H1 (cell line): ENCODE measurements around the gene SMCHD1. TPM values are rescaled to one million over a fixed set of nuclear protein-coding genes. Genes with fewer than 3 reads are reported as not detected.

Source experiments
- CTCF ChIA-PET: fragments of 300-600 bp; sonication (Branson Sonifier 250); formaldehyde crosslinking; loops from one replicate; lab custom pipeline; 2021; ENCODE audit not compliant: partially characterized antibody; lab: Charles Lee
- POLR2A ChIA-PET: fragments of 300-600 bp; sonication (Branson Sonifier 250); formaldehyde crosslinking; loops from one replicate; lab custom pipeline; 2021; ENCODE audit warnings: inconsistent platforms; ENCODE audit not compliant: partially characterized antibody; lab: Charles Lee
- DNase-seq, 2 experiments: peaks; one replicate each; pipeline versions ENCODE4 v3.0.0 to v3.0.0-alpha.2; 2010 to 2022; ENCODE audit warnings: low spot score in 2 of 2, low read depth in 1 of 2, mixed read lengths in 1 of 2
- FAIRE-seq: peaks from 2 replicates; lab custom pipeline; 2011; peaks lifted over from hg19 to GRCh38; lab: Jason Lieb, UNC
- H2AFZ ChIP-seq: 2 replicates; pipeline ENCODE4 v1.8.1; 2012; ENCODE audit warnings: low read length, inconsistent platforms
- H2AK5ac ChIP-seq: 2 replicates; pipeline ENCODE4 v1.6.1; 2013; ENCODE audit warnings: low read depth, low read length
- H2BK120ac ChIP-seq: replicated peaks from 2 replicates; pipeline ENCODE3; 2013; ENCODE audit warnings: low read depth, low read length, inconsistent platforms
- H2BK12ac ChIP-seq: 2 replicates; pipeline ENCODE4 v1.6.1; 2013; ENCODE audit warnings: low read depth, low read length
- H2BK15ac ChIP-seq: 2 replicates; pipeline ENCODE4 v1.6.1; 2013; ENCODE audit warnings: low read length
- H2BK20ac ChIP-seq: 2 replicates; pipeline ENCODE4 v1.6.1; 2013; ENCODE audit warnings: low read length
- H2BK5ac ChIP-seq: 2 replicates; pipeline ENCODE4 v1.6.1; 2013; ENCODE audit warnings: low read depth, low read length
- H3K14ac ChIP-seq: 2 replicates; pipeline ENCODE4 v1.6.1; 2013; ENCODE audit warnings: inconsistent platforms; ENCODE audit not compliant: insufficient read length
- H3K18ac ChIP-seq: 2 replicates; pipeline ENCODE4 v1.6.1; 2013; ENCODE audit warnings: low read length; ENCODE audit errors: extremely low read depth
- H3K23ac ChIP-seq: 2 replicates; pipeline ENCODE4 v1.6.1; 2013; ENCODE audit warnings: inconsistent platforms; ENCODE audit not compliant: insufficient read length
- H3K23me2 ChIP-seq: 2 replicates; pipeline ENCODE4 v1.6.1; 2013; ENCODE audit warnings: low read depth, low read length
- H3K27ac ChIP-seq: 2 replicates; pipeline ENCODE4 v1.6.1; 2011; ENCODE audit warnings: low read depth, low read length, inconsistent platforms
- H3K27me3 ChIP-seq, 4 experiments: replicated peaks in 1 of 4; 1 replicate in 1 of 4; 2 replicates in 3 of 4; pipeline versions ENCODE4 v1.6.1 to v1.8.1; 2011 to 2013; ENCODE audit warnings: low read length in 3 of 4, mild to moderate bottlenecking in 3 of 4, inconsistent platforms in 2 of 4, mixed read lengths in 2 of 4, moderate library complexity in 1 of 4; ENCODE audit not compliant: control insufficient read depth in 3 of 4, insufficient read depth in 3 of 4; ENCODE audit errors: extremely low read depth in 1 of 4
- H3K36me3 ChIP-seq, 4 experiments: 2 replicates each; pipeline versions ENCODE4 v1.6.1 to v1.8.1; 2011 to 2013; ENCODE audit warnings: mild to moderate bottlenecking in 4 of 4, low read length in 3 of 4, moderate library complexity in 2 of 4, control low read depth in 1 of 4, inconsistent platforms in 1 of 4; ENCODE audit not compliant: insufficient read depth in 4 of 4, control insufficient read depth in 2 of 4
- H3K4ac ChIP-seq: replicated peaks from 2 replicates; pipeline ENCODE3; 2013; ENCODE audit warnings: low read length, low read depth, mixed read lengths, inconsistent platforms; ENCODE audit not compliant: insufficient read length
- H3K4me1 ChIP-seq, 4 experiments: replicated peaks in 1 of 4; 1 replicate in 1 of 4; 2 replicates in 3 of 4; pipeline versions ENCODE4 v1.6.1 to v1.8.1; 2011 to 2013; ENCODE audit warnings: low read length in 3 of 4, inconsistent platforms in 2 of 4, mixed read lengths in 1 of 4; ENCODE audit not compliant: insufficient read depth in 4 of 4, control insufficient read depth in 3 of 4
- H3K4me2 ChIP-seq, 2 experiments: 2 replicates each; pipeline versions ENCODE4 v1.6.1 to v1.8.1; 2011 to 2013; ENCODE audit warnings: low read depth in 2 of 2, low read length in 2 of 2, control low read depth in 1 of 2, inconsistent platforms in 1 of 2, mild to moderate bottlenecking in 1 of 2; ENCODE audit not compliant: insufficient read depth in 1 of 2
- H3K4me3 ChIP-seq, 4 experiments: fragments of 200-600, 300-600 bp in 1 of 4; sonication (generic), shearing (Covaris generic), sonication (Bioruptor Twin) in 1 of 4; 2 replicates each; pipeline versions ENCODE4 v1.5.1 to v1.8.1; 2011 to 2016; ENCODE audit warnings: low read length in 4 of 4, low read depth in 3 of 4, control low read depth in 2 of 4, inconsistent platforms in 2 of 4, mild to moderate bottlenecking in 2 of 4, mixed read lengths in 1 of 4, moderate library complexity in 1 of 4; ENCODE audit not compliant: insufficient read depth in 2 of 4; ENCODE audit errors: extremely low read depth in 1 of 4
- H3K56ac ChIP-seq: replicated peaks from 2 replicates; pipeline ENCODE3; 2013; ENCODE audit warnings: low read depth, mild to moderate bottlenecking, mixed read lengths, low read length, inconsistent platforms; ENCODE audit not compliant: insufficient read length
- H3K79me1 ChIP-seq: 2 replicates; pipeline ENCODE4 v1.6.1; 2013; ENCODE audit warnings: low read depth, low read length, control low read depth
- H3K79me2 ChIP-seq, 2 experiments: 2 replicates each; pipeline versions ENCODE4 v1.6.1 to v1.8.1; 2012 to 2013; ENCODE audit warnings: low read length in 2 of 2, mild to moderate bottlenecking in 2 of 2, inconsistent platforms in 1 of 2; ENCODE audit not compliant: insufficient read depth in 2 of 2, control insufficient read depth in 1 of 2
- H3K9ac ChIP-seq, 4 experiments: replicated peaks in 1 of 4; 1 replicate in 1 of 4; 2 replicates in 3 of 4; pipeline versions ENCODE4 v1.6.1 to v1.8.1; 2011 to 2013; ENCODE audit warnings: low read depth in 3 of 4, low read length in 3 of 4, control low read depth in 2 of 4, mild to moderate bottlenecking in 2 of 4, moderate library complexity in 2 of 4, inconsistent platforms in 1 of 4; ENCODE audit errors: extremely low read depth in 1 of 4
- H3K9me3 ChIP-seq, 2 experiments: 2 replicates each; pipeline versions ENCODE4 v1.6.1 to v1.8.1; 2012 to 2013; ENCODE audit warnings: mild to moderate bottlenecking in 2 of 2, moderate library complexity in 2 of 2, control low read depth in 1 of 2, inconsistent platforms in 1 of 2, low read depth in 1 of 2, low read length in 1 of 2, mixed read lengths in 1 of 2; ENCODE audit not compliant: insufficient read depth in 2 of 2
- H4K20me1 ChIP-seq, 2 experiments: replicated peaks in 1 of 2; 2 replicates each; pipeline versions ENCODE3 to v1.8.1; 2011 to 2013; ENCODE audit warnings: inconsistent platforms in 2 of 2, low read length in 2 of 2, mild to moderate bottlenecking in 1 of 2; ENCODE audit not compliant: insufficient read depth in 2 of 2, control insufficient read depth in 1 of 2
- H4K5ac ChIP-seq: 2 replicates; pipeline ENCODE4 v1.6.1; 2013; ENCODE audit warnings: low read length, low read depth, mixed read lengths, inconsistent platforms; ENCODE audit not compliant: insufficient read length
- H4K8ac ChIP-seq: 2 replicates; pipeline ENCODE4 v1.8.0; 2013; ENCODE audit warnings: mild to moderate bottlenecking, moderate library complexity, low read length, inconsistent platforms; ENCODE audit not compliant: insufficient read depth; ENCODE audit errors: extremely low read depth
- H4K91ac ChIP-seq: replicated peaks from 2 replicates; pipeline ENCODE3; 2013; ENCODE audit warnings: low read length, mixed read lengths, inconsistent platforms; ENCODE audit not compliant: insufficient read length
- ASH2L ChIP-seq: fragments of 200-600, 300-600 bp; sonication (generic); IDR thresholded peaks from one replicate; pipeline ENCODE4 v1.7.1; 2017; ENCODE audit warnings: low read length
- ATF3 ChIP-seq: IDR thresholded peaks from 2 replicates; pipeline ENCODE4 v1.6.1; 2011; ENCODE audit warnings: low read depth, mild to moderate bottlenecking, low read length; ENCODE audit not compliant: insufficient read depth
- BRCA1 ChIP-seq: IDR thresholded peaks from 2 replicates; pipeline ENCODE4 v1.6.1; 2012; ENCODE audit warnings: low read depth, low read length, improper control_type of control experiment
- CBX5 ChIP-seq: fragments of 300-800, 300-1000 bp; sonication (generic); IDR thresholded peaks from 2 replicates; pipeline ENCODE4 v1.7.1; 2016; ENCODE audit warnings: antibody characterized with exemption, low read length, low read depth
- CTBP2 ChIP-seq: IDR thresholded peaks from 2 replicates; pipeline ENCODE4 v1.7.0; 2011; ENCODE audit warnings: borderline replicate concordance, mild to moderate bottlenecking, moderate library complexity, mixed read lengths, low read length; ENCODE audit not compliant: insufficient read depth, insufficient read length
- GABPA ChIP-seq: IDR thresholded peaks from 2 replicates; pipeline ENCODE4 v1.6.1; 2011; ENCODE audit warnings: mild to moderate bottlenecking, low read length, moderate library complexity, borderline replicate concordance; ENCODE audit not compliant: insufficient read depth
- KDM1A ChIP-seq: fragments of 200-600, 300-600 bp; sonication (generic); IDR thresholded peaks from 2 replicates; pipeline ENCODE4 v1.7.1; 2016; ENCODE audit warnings: mild to moderate bottlenecking, low read length, borderline replicate concordance
- POU5F1 ChIP-seq: IDR thresholded peaks from 2 replicates; pipeline ENCODE4 v1.6.1; 2011; ENCODE audit warnings: low read depth, mild to moderate bottlenecking, low read length, moderate library complexity
- RFX5 ChIP-seq: IDR thresholded peaks from 2 replicates; pipeline ENCODE4 v1.6.1; 2011; ENCODE audit warnings: low read depth, low read length, improper control_type of control experiment, borderline replicate concordance
- SAP30 ChIP-seq: fragments of 300-600 bp; sonication (generic); IDR thresholded peaks from 2 replicates; pipeline ENCODE4 v1.7.1; 2012; ENCODE audit warnings: low read length, moderate library complexity, mild to moderate bottlenecking, inconsistent platforms; ENCODE audit not compliant: insufficient read depth, insufficient replicate concordance
- SIRT6 ChIP-seq: IDR thresholded peaks from one replicate; pipeline ENCODE4 v1.7.1; 2012; ENCODE audit warnings: low read length, inconsistent platforms
- SP2 ChIP-seq: IDR thresholded peaks from 2 replicates; pipeline ENCODE4 v1.6.1; 2012; ENCODE audit warnings: mild to moderate bottlenecking, low read length, inconsistent platforms
- SP4 ChIP-seq: IDR thresholded peaks from 2 replicates; pipeline ENCODE4 v1.6.1; 2012; ENCODE audit warnings: low read length, inconsistent platforms
- TCF12 ChIP-seq: IDR thresholded peaks from 2 replicates; pipeline ENCODE4 v1.6.1; 2011; ENCODE audit warnings: low read depth, mild to moderate bottlenecking, low read length
- YY1 ChIP-seq: IDR thresholded peaks from 2 replicates; pipeline ENCODE4 v1.6.1; 2011; ENCODE audit warnings: low read depth, mild to moderate bottlenecking, low read length
- WGBS, 2 experiments: shearing (Covaris generic) in 1 of 2; methylation state at CpG; one replicate each; pipeline versions ENCODE4 v1.1.6 to v1.1.7; 2013 to 2015; ENCODE audit warnings: low lambda C conversion rate in 2 of 2, mixed read lengths in 2 of 2, inconsistent platforms in 1 of 2, low coverage in 1 of 2, missing lambda C conversion rate in 1 of 2; ENCODE audit not compliant: insufficient replicate concordance in 2 of 2, insufficient coverage in 1 of 2, insufficient read length in 1 of 2; ENCODE audit errors: extremely low coverage in 1 of 2, missing lambda C conversion rate in 1 of 2; 5-methylcytosine and 5-hydroxymethylcytosine counted together
- polyA plus RNA-seq, 7 experiments: library from polyadenylated mRNA; depleted of rRNA in 3 of 7; stranded (reverse) in 5 of 7; unstranded in 2 of 7; fragments of >200 nt in 5 of 7; fragments of 200-250 nt in 2 of 7; gene quantifications; 1 replicate in 5 of 7; 2 replicates in 1 of 7; 4 replicates in 1 of 7; pipeline versions ENCODE4 v1.2.1 to v1.2.3, GENCODE V29; 2011 to 2013; ENCODE audit warnings: missing spikeins in 2 of 7, mixed read lengths in 2 of 7
- total RNA-seq: library from RNA; stranded (reverse); fragmentation: NEBNext Ultra II Directional; extraction: Animal tissue kit (Norgen Biotek cat#: 25700); gene quantifications from 2 replicates; pipeline ENCODE4 v1.2.1, GENCODE V29; 2021

Gene SMCHD1
- total and polyA plus RNA-seq, 2 of the 8 experiments (the other 6 are each of a cell fraction or from before 2014, with no cell fraction given), result 9.3 to 32.0 TPM

DNA sequence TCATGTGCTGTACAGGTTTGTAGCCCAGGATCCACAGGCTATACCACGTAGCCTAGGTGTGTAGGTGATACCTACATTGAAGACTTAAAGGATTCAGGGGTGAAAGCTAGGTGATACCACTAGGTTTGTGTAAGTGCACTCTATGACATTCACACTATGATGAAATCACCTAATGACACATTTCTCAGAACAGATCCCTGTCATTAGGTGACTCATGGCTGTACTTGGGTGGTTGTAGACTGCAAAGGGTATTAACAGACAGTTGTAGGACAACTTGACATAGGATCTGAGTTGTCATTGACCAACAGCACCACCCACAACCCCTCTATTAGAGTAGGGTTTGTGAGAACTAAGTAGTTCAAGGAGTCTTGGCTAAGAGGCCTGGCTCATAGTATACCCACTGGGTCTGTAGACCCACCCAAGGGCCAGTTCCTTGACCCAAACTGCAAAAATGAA is 27.7 kb upstream of the SMCHD1 start:
- Histone ChIP-seq H3K18ac (no peak overlapping the region), H3K9me3 (no peaks in the 10 kb centered on the region), H2BK15ac (no peak overlapping the region), H3K36me3 (no peaks in the 10 kb centered on the region), H3K79me2 (no peaks in the 10 kb centered on the region), H3K4me3 (no peak overlapping the region), H3K9ac (no peak overlapping the region), H4K20me1 (no peaks in the 10 kb centered on the region), H4K8ac (no peak overlapping the region), H3K23ac (no peak overlapping the region), H4K5ac (no peak overlapping the region), H3K79me1 (no peaks in the 10 kb centered on the region), H2AFZ (no peak overlapping the region), H3K23me2 (no peaks in the 10 kb centered on the region), H3K4ac (no peak overlapping the region), H3K56ac (no peak overlapping the region), H3K4me1 (no peaks in the 10 kb centered on the region), H2BK20ac (no peak overlapping the region), H3K27ac (no peak overlapping the region), H2AK5ac (no peak overlapping the region), H3K4me2 (no peak overlapping the region), H3K27me3 (no peaks in the 10 kb centered on the region), H2BK5ac (no peak overlapping the region), H3K14ac (no peak overlapping the region), H4K91ac (no peak overlapping the region), H2BK12ac (no peak overlapping the region), H2BK120ac (no peak overlapping the region)
- FAIRE-seq (no peak), DNase-seq (no peak)
- ChIA-PET POLR2A (no interaction called here), CTCF (interaction anchor here (0.7 kb wide), 1 partner anchor 115 kb away, joined by 3 read pairs; no protein-coding TSS in a partner anchor)
- WGBS, 2 experiments, result 93% methylated on average over 1 of the region's 1 CpG; no CpG with 5 or more reads in 1 of the 2 experiments
- TF ChIP-seq SIRT6 (no peak), KDM1A (no peak), TCF12 (no peak), SP4 (no peak), CTBP2 (no peak), ASH2L (no peak), GABPA (no peak), YY1 (no peak), CBX5 (no peak), RFX5 (no peak), SP2 (no peak), ATF3 (no peak), SAP30 (no peak), POU5F1 (no peak), BRCA1 (no peak)
